ENCODE data around the gene IQSEC2.

The IQSEC2 gene

DNA sequence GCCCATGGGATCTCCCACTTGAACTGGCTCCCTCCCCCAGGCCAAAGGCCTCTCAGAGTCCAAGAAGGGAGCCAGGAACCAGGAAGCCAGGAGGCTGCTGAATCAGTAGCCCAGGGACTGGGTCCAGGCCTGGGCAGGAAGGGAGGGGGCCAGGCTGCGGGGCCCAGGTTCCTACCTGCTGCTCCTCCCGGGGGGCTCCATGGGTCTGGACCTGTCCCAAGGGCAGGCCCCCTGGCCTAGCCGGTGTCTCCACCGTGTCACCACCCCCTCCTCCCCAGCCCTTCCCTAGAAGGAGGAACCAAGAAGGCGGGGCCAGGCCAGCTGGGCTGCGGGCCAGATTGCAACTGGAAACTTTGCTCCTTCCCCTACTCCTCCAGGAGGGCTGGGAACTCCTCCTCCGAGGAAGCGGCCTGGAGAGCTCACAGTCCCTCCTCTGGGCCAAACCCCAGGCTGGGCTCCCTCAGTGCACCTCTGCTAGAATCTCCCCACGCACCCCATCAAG lies at the start of gene IQSEC2:
Gene IQSEC2, minus strand, starts transcription at position 264 of the 502 bp plus-strand sequence.
- DNase-seq, result peak; percentile 49

DNA sequence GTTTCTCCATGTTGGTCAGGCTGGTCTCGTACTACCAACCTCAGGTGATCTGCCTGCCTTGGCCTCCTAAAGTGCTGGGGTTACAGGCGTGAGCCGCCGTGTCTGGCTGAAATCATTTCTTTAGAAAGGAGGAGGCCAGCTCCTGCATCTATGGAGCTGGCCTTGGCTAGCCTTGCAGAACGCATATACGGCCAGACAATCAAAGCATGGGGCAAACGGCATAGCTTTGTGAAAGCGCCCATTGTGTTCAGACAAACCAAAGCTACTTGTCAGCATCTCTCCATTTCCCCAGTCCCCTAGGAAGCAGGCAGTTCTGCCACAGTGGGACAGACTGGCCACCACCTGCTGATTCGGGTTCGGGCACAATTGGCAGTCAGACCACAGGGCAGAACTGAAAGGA lies 48.9 kb upstream of the IQSEC2 start:
- no peak for DNase-seq

DNA sequence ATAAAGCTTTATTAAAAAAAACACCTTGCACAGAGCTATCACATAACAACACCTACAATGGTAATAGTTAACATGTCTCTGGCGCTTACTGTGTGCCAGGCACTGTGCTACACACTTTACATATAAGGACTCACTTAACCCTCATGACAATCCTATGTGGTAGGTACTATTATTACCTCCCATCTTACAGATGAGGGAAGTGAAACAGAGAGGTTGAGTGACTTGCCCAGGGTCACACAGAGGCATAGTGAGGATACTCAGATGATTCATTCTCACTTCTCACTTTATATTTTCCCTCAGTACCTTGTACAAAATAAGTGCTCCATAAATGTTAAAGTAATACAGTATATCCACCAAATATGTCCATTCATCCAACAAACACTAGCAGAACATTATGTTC lies 43.4 kb upstream of the IQSEC2 start:
- DNase-seq, result no peak

DNA sequence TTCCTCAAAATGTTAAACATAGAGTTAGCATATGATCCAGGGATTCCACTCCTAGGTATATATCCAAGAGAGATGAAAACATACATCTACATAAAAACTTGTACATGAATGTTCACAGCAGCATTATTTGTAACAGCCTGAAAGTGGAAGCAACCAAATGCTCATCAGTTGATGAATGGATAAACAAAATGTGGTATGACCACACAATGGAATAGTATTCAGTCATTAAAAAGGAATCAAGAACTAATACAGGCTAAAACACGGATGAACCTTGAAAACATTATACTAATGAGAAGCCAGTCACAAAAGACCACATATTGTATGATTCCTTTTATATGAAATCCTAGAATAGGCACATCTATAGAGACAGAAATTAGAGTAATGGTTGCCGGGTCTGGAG lies 42.7 kb upstream of the IQSEC2 start:
- no peak for DNase-seq

DNA sequence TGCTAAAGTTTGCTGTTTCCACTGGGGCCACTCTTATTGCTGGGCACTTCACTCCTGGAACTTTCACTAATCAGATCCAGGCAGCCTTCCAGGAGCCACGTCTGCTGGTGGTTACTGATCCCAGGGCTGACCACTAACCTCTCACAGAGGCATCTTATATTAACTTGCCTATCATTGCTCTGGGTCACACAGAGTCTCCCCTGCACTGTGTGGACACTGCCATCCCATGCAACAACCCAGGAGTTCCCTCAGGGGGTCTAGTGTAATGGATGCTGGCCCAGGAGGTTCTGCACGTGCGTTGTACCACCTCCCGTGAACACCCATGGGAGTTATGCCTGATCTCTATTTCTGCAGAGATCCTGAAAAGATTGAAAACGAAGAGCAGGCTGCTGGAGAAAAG lies 41.8 kb upstream of the IQSEC2 start:
- DNase-seq, result no peak

DNA sequence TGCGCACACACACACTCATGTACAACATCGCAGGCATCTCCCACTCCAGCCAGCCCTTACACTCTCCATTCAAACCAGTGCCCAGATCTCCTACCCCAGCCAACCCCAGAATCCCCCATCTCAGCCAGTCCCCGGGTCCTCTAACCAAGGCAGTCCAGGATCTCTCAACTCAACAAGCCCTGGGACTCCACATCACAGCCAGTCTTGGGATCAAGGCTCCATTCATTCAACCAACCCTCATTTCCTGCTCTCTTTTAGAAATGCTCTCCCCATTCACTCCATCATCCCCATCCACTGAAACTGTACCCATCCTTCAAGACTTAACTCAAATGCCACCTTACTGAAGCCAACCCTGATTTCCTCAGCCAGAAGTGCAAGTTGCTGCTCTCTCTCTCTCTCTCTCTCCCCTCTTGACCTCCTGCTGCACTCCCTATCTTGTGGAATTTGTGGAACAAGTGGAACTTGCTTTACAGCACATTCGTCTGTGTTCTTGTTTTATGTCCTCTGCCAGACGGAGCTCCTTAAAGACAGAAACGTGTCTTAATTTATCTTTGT lies 40.6 kb upstream of the IQSEC2 start:
- no peak for DNase-seq

DNA sequence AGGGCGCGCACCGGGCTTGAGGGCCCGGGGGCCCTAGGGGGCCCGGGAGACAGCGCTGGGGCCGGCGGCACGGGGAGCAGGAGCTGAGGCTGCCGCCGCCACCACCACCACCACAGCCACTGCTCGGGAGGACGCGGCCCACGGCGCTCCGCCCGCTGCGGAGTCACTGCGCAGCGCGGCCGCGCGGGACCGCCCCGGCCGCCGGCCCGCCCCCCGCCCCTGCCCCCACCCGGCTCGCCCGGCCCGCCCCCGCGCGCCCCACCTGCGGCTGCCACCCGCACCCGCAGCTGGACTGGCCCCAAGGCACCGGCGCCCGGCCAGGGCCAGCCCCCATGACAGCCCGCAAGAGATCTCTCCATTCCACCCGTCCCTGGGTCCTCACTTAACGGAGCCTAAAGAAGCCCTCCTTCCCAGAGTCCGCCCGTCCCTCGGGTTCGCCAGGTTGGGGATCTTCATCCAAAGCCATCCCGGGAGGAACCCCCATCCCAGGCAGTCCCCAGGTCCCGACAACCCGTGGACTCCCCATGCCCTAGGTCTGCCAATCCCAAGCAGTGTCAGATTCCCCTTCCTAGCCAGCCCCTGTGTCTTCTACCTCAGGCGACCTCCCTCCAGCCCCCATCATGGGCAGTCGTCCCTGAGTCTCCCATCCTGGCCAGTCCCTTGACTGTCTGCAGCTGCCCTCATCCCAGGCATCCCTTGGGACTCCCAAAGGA lies 40.0 kb upstream of the IQSEC2 start:
- no peak for DNase-seq

DNA sequence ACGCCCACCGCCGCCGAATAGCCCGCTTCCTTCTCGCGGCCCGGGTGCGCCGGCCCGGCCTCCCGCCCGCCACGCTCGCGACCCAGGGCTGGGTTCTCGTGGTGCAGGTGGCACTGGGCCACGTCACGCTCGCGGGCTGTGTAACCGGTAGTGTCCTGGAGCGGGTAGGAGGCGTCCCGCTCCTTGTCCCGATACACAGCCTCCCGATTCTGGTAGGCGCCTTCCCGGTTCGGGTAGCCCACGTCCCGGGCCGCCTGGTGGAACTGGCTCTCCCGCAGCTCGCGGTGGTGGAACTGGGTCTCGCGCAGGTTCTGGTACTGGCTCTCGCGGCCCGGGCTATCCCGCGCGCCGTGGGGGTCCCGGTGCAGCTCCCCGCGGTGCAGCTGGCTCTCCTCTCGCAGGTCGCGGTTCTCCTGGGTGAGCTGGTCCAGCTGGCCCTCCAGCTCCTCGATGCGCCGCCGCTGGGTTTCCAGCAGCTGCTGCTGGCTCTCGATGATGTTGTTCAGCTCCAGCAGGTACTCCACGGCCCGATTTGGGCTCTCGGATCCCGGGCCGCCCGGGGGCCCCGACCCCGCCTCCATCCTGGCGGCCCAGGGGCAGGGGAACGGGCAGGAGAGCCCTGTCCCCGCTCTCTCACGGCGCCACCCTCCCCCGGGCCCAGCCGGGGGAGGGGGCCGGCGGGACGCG lies 39.3 kb upstream of the IQSEC2 start:
- no peak for DNase-seq

DNA sequence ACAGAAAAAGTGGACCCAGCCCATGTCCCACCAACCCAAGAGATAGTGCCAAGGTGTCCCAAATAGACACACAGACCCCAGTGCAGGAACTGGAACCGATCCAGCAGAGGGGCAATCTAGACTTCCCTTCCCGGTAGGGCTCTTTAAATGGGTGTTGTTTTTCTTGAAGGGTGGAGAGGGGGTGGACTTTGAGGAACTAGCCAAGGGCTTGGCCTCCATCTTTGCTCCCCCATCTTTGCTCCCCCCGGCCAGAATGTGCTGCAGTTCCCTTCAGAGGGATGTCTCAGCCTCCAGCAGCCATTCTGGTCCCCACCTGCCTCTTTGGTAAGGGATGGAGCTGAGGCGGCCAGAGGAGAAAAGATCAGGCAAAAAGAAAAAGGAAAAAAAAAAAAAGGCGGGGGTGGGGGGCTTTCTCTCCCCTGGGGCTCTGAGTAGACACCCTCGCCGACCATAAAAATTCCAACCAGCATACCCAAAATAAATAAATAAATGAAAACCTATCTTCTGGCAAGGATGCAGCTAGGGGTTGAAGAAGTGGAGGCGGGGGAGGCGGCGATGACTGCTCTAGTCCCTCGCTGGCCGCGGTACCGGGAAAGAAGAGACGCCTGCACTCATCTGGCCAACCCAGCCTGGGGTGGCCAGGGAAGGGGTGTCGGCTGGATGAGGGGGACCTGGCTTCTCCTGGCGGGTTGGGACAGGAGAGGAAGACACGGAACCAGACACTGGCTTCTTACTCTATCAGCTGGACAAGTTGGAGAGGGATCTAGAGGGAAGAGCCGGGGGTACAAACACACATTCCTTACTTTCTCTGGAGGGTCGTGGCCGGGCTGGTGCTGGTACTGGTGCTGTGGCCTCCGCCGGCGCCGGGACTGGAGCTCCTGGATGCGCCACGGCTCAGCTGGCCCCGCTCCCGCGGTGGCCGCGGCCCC lies 38.5 kb upstream of the IQSEC2 start:
- no peak for DNase-seq

DNA sequence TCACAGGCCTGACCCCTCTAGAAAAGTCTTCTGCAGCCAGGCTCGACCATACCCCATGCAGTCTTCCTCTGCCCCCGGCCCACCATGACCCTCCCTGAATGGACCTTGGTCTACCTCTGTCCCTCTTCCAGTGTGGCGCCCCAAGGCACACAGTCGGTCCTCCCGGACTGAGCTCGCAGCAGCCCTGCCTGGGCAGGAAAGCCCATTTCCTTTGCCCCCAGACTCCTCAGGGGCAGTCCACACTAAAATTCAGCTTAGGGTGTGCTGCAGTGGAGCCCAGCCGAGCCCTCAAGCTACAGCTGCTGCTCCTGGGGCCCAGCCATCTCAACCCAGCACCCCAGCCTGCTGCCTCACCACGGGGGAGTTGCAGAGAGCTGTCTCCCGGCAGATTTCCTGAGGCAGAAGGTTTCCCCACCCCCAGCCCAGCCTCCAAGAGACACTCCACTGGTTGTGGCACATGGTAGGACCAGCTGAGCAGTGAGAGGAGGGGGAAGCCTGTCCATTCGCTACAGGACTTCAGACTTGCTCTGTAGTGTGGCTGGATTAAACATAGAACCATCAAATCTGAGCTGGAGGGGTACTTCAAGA lies 37.5 kb upstream of the IQSEC2 start:
- peak in 1 of 2 experiments; percentile 3 for DNase-seq

DNA sequence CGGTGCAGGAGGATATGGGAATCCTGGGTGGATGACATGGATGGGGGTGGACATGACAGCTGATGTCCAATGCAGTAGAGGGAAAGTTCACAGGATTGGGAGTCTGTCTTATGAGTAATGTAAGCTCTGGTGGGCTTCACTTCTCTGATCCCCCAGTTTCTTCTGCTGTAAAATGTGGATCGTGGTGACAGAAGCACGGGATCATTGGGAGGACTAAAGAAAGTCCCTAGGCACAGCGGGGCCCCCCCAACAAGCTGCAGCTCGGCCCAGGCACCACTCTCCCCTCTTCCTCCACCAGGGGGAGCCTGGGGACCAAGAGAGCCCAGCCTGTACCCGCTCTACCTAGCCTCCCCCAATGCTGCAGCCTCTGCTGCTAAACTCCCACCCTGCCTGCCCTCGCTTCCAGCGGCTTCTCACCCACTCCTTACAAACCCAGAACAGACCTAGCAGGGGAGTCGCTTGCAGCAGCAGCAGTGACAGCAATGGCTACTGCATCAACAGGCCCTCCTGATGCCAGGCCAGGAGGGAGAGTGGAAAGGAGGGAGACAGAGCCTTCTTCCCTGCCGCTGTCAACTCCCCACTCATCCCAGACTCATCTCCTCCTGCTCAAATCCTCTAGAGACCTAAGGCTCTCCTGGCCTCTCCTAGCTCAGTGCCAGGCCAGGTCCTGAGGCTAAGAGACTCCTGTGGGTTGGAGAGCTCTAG lies 36.1 kb upstream of the IQSEC2 start:
- peak; percentile 15 to 16 for DNase-seq

DNA sequence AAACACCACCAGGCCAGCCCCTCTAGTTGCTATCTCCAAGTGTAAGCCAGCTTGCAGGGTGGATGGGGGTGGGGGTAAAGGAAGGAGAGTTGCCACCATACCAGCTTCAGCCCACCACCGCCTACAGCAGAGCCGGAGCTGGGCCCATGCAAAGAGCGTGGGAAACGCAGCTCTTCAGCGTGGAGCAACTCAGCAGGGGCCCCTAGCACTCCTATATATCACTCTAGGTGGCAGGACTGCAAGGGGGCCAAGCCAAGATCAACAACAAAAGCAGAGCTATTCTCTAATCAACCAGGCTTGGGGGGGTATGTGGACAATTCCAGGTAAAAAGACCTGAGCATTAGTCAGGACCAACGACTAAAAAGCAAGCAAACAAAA lies 35.5 kb upstream of the IQSEC2 start:
- DNase-seq, result no peak

DNA sequence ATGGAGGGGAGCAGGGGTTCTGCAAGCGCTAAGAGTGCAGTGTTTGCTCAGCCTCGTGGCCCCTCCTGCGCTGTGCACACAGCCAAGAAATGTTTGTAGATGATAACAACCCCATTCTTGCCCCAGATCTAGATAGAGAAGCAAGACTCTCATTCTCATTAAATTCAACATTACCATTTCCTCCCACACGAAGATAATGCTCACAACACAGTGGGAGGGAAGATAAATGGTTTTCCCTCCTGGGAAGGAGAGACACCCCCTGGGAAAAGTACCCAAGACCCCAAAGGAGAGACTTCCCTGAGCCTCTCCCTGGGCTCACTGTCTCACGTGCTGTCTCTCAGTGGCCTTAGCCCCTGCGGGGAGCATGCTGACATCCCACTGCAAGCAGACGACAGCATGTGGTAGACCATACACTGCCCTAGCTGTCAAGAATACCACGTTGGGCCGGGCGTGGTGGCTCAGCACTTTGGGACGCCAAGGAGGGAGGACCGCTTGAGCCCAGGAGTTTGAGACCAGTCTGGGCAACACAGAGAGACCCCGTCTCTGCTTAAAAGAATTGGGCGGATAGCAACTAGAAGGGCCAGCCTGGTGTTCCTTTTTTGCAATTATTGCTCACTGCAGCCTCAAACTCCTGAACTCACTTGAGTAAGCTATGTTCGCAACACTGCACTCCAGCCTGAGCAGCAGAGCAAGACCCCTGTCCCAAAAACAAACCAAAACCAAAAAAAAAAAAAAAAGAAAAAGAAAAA lies 34.9 kb upstream of the IQSEC2 start:
- no peak for DNase-seq

DNA sequence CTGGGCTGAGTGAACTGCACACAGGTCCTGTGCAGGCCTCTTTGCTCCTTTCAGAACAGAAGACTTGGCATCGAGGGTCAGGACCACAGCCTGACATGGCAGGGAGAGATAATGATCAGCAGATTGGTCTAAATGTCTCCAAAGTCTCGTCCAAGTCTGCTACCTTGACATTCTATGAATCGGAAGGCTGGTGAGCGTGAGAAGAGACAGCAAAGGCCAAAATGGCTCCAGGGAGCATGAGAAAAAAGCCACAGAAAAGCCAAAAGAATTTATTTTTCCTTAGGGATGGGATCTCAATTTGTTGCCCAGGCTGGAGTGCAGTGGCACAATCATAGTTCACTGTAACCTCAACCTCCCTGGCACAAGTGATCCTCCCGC lies 32.3 kb upstream of the IQSEC2 start:
- no peak for DNase-seq

DNA sequence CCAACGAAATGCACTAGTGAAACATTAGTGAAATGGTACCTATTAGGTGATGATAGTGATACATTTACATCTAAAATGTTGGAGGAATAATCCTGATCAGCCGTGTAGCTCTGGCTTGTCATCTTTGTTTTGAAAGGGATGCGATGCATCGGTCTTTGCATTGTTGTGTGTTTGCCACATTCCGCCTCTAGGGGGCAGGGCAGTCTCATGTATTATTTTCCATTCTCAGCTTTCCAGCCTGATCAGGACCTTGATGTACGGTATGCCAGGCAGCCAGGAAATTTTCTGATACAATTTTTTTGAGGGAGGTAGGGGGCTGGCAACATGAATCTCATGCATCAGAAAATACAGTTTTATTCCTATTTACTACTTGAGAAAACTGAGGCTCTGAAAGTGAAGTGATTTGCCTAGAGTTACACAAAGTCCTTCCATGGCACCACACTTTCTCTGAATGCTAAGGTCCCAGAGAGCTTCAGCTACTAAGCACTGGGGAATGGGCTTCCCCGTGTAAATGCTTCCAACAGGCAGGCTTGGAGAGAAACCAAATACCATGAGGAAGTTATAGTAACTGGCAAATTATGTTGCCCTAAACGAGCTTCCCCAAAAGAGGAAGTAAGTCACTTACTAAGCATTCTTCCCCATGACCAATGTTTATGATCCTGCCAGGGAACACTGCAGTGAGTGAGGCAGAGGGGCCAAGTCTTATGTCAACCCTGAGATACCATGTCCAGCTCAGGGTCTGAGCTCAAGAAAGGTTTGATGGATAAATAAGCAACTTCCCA lies 31.8 kb upstream of the IQSEC2 start:
- peak; percentile 68 to 70 for DNase-seq

DNA sequence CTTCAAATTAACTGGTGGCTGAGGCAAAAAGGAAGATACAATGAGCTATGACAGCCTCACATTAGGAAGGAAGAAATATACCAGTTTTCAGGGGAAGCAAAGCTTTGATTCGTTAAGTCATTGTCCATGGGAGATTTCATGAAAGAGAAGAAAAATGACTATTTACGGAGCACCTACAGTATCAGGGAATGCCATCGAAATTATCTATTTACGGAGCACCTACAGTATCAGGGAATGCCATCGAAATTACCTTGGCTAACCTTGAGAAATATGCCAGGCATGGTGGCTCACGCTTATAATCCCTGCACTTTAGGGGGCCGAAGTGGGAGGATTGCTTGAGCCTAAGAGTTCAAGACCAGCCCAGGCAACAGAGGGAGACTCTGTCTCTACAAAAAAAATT lies 28.5 kb upstream of the IQSEC2 start:
- no peak for DNase-seq

DNA sequence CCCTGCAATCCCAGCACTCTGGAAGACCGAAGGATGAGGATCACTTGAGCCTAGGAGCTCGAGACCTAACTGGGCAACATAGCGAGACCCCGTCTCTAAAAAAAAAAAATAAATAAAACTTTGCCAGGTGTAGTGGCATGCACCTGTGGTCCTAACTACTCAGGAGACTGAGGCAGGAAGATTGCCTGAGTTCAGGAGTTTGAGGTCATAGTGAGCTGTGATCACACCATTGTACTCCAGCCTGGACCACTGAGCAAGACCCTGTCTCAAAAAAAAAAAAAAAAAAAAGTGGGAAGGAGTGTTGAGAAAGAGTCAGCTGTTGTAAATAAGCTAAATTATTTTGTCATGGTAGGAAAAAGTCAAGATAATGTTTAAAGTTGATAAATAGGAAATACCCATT lies 27.5 kb upstream of the IQSEC2 start:
- no peak for DNase-seq

DNA sequence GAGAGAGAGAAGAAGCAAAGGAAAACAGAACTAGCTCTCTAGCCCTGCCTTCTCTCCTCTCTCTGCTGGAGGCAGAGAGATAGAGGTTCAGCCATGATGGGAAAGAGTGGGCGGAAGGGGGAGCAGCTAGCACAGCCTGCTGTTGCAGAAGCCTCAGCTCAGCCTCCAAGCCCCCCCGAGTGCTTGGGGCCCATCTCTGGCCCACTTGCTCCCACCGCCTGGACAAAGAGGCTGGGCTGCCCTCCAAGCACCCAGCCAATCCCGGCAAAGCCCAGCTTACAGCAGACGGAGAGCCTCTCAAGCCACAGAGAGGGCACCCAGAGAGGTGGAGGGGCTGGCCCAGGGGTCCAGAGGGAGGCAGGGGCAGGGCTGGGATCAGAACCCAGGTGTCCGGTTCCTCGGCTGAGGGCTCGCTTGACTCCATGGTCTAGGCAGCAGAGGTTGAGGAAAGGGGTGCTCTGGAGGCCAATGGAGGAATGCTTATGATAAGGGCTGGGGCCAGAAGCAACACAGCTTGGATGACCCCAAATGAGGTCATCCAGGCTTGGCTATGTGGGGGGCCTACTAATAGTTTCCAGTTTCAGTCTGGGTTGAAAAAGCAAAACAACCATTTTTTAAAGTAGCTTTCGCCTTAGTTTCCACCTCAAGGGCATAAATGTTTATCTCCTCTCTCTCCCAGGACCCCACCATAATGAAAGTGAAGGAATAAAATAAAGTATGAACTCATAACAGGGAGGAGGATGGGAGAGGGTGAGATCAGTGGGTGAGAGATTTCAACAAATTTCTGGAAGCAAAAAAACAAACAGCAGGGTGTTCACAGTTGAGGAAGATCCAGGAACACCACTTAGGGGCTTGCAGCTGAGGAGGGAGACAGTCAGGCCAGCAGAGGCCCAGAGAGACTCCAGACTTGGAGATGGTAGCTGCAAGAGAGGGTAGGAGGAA lies 24.9 kb upstream of the IQSEC2 start:
- no peak for DNase-seq
